Activated T-cell treated with anti-CD3 and anti-CD28 coated beads for 24 hours (primary cell): ENCODE data around the gene CSTPP1.

Experiments used
- DNase-seq: peaks from one replicate; pipeline ENCODE4 v3.0.0-alpha.2; 2020; ENCODE audit warnings: low read depth

The CSTPP1 gene

GRCh38 chr11:47208628-47209027 is 272.1 kb downstream of the CSTPP1 start:
- no peak for DNase-seq
